Chondrocyte (in vitro differentiated cells): ENCODE results near the gene NCKAP5L. TPM values are rescaled to one million over a fixed set of nuclear protein-coding genes. Genes with fewer than 3 reads are reported as not detected.

Source experiments
- DNase-seq: peaks from one replicate; pipeline ENCODE4 v3.0.0; 2021; ENCODE audit warnings: mixed read lengths, low spot score
- H3K27ac Mint-ChIP-seq: one replicate; pipeline ENCODE4 v1.8.0; 2021; ENCODE audit warnings: mild to moderate bottlenecking, moderate library complexity, mixed read lengths; ENCODE audit not compliant: unreplicated experiment
- H3K27me3 Mint-ChIP-seq: 2 replicates; pipeline ENCODE4 v1.8.0; 2021; ENCODE audit warnings: low read depth, mixed read lengths
- H3K36me3 Mint-ChIP-seq: 2 replicates; pipeline ENCODE4 v1.8.0; 2021; ENCODE audit warnings: low read depth, mixed read lengths
- H3K4me1 Mint-ChIP-seq: 2 replicates; pipeline ENCODE4 v1.8.0; 2021; ENCODE audit warnings: low read depth, mild to moderate bottlenecking, mixed read lengths
- H3K4me3 Mint-ChIP-seq: one replicate; pipeline ENCODE4 v1.8.0; 2021; ENCODE audit warnings: mild to moderate bottlenecking, moderate library complexity, mixed read lengths; ENCODE audit not compliant: unreplicated experiment
- H3K9me3 Mint-ChIP-seq: 2 replicates; pipeline ENCODE4 v1.8.0; 2021; ENCODE audit warnings: low read depth, mixed read lengths
- total RNA-seq: library from RNA; stranded (reverse); gene quantifications from 3 replicates; pipeline ENCODE4 v1.2.1, GENCODE V29; 2021
- TF ChIP-seq, protein P1 (sequence below): fragments of 200-600 bp; sonication (generic); IDR thresholded peaks from 2 replicates; pipeline ENCODE4 v1.5.0; 2021; ENCODE audit warnings: antibody characterized with exemption, mild to moderate bottlenecking, moderate library complexity

Gene NCKAP5L
- total RNA-seq, 1 donor from 2014 or later: 46.0 TPM

DNA sequence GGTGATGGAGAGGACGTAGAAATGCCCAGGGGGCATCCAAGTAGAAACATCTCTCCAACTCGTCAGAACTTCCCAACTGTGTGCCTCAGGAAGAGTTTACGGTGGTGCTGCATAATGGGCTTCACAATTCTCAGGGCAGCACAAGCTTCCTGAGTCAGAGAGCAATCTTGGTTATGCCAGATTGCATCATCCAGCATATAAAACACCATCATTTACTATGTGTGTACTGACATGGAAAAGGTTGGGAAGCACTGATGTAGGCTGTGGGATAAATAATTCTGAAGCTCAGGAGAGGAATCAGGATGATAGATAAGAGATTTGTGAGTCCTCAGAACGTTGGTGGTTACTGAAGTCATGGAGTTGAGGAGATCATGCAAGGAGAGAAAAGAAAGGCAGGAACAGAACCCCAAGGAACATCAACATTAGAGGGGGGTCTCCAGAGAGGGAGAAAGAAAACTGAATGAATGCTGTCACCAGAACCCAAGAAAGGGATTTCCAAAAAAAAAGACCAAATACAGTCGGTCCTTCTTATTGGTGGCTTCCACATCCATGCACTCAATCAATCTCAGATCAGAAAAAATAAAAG is 4.7 kb upstream of the NCKAP5L start:
- Mint-ChIP-seq H3K36me3 (no peaks in the 10 kb centered on the region), H3K9me3 (no peaks in the 10 kb centered on the region), H3K27me3 (no peaks in the 10 kb centered on the region), H3K4me3 (no peak overlapping the region), H3K4me1 (peaks cover 22% of the 10 kb centered on the region), H3K27ac (peak overlapping the region; percentile 94)
- no peak for DNase-seq
- TF ChIP-seq, protein P1, sequence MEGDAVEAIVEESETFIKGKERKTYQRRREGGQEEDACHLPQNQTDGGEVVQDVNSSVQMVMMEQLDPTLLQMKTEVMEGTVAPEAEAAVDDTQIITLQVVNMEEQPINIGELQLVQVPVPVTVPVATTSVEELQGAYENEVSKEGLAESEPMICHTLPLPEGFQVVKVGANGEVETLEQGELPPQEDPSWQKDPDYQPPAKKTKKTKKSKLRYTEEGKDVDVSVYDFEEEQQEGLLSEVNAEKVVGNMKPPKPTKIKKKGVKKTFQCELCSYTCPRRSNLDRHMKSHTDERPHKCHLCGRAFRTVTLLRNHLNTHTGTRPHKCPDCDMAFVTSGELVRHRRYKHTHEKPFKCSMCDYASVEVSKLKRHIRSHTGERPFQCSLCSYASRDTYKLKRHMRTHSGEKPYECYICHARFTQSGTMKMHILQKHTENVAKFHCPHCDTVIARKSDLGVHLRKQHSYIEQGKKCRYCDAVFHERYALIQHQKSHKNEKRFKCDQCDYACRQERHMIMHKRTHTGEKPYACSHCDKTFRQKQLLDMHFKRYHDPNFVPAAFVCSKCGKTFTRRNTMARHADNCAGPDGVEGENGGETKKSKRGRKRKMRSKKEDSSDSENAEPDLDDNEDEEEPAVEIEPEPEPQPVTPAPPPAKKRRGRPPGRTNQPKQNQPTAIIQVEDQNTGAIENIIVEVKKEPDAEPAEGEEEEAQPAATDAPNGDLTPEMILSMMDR: no peak

DNA sequence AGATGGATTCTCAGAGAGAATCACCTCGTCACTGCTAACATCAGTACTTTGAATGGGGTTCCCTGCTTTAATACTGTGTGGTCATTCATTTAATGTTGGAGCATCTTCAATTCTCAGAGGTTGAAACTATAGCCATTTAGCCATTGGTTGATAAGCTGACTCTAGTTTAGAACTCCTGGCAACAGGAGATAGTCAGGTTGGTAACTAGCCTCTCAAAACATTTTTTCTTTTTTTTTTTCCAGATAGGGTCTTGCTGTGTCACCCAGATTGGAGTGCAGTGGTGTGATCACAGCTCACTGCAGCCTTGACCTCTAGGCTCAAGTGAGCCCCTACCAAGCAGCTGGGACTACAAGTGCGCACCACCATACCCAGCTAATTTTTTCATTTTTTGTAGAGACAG is 3.5 kb upstream of the NCKAP5L start:
- Mint-ChIP-seq H3K9me3 (no peaks in the 10 kb centered on the region), H3K4me1 (peaks cover 27% of the 10 kb centered on the region), H3K27me3 (no peaks in the 10 kb centered on the region), H3K36me3 (no peaks in the 10 kb centered on the region), H3K4me3 (no peak overlapping the region), H3K27ac (no peak overlapping the region)
- TF ChIP-seq, protein P1: no peak
- no peak for DNase-seq

DNA sequence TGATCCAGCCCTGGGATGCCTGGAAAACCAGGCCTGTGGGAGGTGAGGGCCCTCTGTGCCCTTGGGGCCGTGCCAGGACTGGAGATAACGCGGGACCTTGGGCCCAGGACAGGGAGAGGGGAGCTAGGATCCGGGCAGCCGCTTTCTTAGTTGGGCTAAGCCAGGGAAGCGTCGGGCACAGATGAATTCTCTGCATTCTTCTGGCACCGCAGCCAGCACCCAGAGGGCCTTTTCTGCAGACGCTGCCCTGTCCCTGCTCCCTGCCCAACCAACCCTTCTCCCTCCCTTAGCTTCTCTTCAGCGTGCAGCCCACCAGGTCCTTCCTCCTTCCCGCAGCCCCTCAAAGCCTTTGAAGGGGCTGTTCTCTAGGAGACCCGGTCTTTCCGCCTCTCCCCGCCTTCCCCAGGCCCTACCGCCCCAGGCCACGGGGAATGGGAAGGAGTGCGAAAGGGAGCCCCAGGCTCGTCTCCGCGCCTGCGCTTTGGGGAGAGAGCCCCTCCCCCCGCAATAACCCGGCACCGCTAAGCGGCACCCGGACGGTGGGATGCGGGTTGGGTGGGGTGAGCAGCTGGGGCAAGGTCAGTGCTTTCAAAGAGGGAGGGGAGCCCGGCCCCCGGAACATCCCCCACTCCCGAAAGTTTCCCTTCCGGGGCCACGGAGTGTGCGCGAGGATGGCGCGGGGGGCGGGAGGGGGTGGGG is 663 bp downstream of the NCKAP5L start:
- Mint-ChIP-seq H3K4me3 (peak overlapping the region; percentile 83), H3K4me1 (peaks cover 52% of the 10 kb centered on the region), H3K27ac (peak overlapping the region; percentile 94), H3K36me3 (peaks cover 2% of the 10 kb centered on the region), H3K27me3 (no peaks in the 10 kb centered on the region), H3K9me3 (no peaks in the 10 kb centered on the region)
- DNase-seq: no peak
- TF ChIP-seq, protein P1: no peak

DNA sequence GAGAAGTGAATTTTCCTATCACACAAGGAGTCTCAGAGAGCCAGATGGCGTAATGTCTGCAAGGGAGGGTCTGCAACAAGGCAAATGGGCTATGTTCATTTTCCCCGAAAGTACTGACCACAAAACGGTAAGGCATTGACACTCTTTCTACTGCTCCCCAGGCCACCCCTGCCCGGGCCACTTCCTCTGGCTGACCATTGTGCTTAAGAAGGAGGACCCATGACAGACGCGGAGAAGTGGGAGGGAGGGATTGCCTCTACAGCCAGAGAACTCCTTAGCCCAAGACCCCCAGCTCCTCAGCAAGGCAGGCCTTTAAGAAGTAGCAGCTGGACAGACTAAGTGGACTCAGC is 1.2 kb downstream of the NCKAP5L start:
- no peaks in the 10 kb centered on the region for H3K27me3 Mint-ChIP-seq
- H3K9me3 Mint-ChIP-seq: no peaks in the 10 kb centered on the region
- H3K4me1 Mint-ChIP-seq: peaks cover 48% of the 10 kb centered on the region
- TF ChIP-seq, protein P1: no peak
- peak overlapping the region; percentile 94 for H3K27ac Mint-ChIP-seq
- peaks cover 2% of the 10 kb centered on the region for H3K36me3 Mint-ChIP-seq
- peak overlapping the region; percentile 83 for H3K4me3 Mint-ChIP-seq
- DNase-seq: no peak

- Mint-ChIP-seq H3K4me1 (peaks cover 53% of the 10 kb centered on the region), H3K27ac (peak overlapping the region; percentile 94), H3K4me3 (peak overlapping the region; percentile 83), H3K27me3 (no peaks in the 10 kb centered on the region), H3K36me3 (peaks cover 2% of the 10 kb centered on the region), H3K9me3 (no peaks in the 10 kb centered on the region)
- TF ChIP-seq, protein P1: no peak
- DNase-seq: no peak
Observed at GRCh38 chr12:49825971-49826421, 2.2 kb downstream of the NCKAP5L start.
